Measurements from ENCODE around the gene CD59.
"Not testable (repeated sequence)": the region's sequence is repeated elsewhere in the genome, so short reads cannot be mapped to it uniquely, and the experiment has no call there.

CD59 gene

DNA sequence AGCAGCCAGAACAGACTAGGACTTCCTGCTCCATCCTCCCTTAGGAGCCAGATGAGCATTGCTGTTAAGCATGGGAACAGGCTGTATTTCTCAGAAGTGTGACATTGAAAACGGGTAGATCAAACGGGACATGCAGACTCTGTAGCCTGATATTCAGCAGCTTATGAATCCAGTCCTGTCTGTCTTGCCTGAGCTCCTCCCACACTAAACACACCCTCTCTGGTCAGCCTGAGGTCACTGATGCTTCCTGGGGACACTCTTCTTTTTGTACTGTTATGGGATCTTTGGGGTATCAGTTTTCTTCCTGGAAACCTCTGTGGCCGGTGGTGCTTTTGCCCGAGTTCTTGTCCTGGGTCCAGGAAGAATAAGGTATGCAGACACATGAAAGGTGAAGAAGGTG lies 71.4 kb downstream of the CD59 start:
- no peak for DNase-seq

DNA sequence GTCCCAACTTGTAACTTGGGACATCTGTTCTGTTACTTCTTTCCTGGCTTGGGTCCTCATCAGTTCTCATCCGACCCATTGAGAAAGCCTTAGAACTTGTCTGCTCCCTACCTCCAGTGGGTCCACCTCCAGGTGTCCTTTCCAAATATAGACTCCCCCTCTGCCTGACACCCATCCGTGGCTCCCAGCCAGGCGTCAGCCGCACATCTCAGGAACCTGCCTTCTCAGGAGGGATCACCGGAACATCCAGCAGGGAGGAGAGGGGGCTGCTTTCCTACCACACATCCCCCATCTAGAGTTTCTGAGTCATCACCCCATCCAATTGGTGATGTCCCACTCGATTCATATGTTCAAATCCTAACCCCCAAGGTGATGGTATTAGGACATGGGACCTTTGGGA lies 72.1 kb downstream of the CD59 start:
- DNase-seq, result no peak

DNA sequence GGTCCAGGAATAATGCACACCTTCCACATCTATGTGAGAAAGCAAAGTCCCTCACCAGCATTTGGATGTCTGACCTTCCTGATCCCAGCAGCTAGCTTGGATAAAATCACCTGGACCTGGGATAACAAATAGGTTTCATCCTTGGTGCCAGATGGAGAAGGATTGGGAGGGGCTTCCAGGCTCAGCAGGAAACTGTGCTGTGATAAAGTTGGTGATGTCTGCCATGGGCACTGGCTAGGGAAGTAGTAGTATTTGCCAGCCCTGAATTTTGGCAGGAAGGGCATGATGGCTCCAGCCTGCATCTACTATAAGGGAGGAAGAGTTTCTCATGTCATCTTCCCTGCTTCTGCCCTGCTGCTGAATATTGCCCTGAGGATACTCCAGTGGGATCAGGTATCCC lies 73.1 kb downstream of the CD59 start:
- no peak for DNase-seq

DNA sequence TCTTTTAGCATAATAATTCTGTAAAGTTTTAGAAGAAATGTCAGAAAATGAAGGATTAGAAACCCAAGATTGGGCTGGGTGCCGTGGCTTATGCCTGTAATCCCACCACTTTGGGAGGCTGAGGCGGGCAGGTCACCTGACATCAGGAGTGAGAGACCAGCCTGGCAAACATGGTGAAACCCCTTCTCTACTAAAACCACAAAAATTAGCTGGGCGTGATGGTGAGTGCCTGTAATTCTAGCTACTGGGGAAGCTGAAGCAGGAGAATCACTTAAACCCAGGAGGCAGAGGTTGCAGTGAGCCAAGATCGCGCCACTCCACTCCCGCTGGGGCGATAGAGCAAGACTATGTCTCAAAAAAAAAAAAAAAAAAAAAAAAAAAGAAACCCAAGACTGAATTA lies 74.7 kb downstream of the CD59 start:
- DNase-seq, result not testable (repeated sequence)

- DNase-seq, result no peak
These were observed 75.3 kb downstream of the CD59 start for GRCh38 chr11:33660962-33661361.

GRCh38 chr11:33659370-33660139 lies 76.7 kb downstream of the CD59 start:
- no peak for DNase-seq

DNA sequence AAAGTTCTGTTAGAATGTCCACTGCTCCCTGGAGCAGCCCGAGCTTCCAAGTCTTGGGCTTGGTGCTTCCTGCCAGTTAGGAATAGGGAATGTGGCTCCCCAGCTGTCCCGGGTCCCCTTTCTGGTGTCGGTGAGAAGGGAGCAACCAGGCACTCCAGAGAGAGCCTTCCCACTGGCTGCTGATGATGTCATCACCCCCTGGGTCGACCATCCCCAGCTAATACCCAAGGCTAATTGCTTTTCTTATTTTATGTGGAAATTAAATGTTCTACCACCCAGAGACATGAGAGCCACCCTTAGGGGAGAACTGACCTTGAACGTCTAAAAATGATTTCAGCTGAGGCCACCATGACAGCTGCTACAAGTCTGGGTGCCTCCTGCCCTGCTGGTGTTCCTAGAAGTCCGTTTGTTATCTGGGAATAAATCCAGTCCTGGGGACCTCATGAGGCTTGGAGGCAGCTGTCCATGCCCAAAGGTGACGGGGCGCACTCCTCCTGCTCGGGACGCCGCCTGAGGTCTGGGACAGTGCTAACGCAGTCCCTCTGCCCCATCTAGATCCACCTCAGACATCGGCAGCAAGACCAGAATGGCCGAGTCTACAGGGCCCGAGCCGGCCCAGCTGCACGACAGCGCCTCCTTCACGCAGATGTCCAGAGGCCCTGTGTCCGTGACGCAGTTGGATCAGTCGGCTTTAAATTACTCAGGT lies 77.9 kb downstream of the CD59 start:
- DNase-seq, result no peak

DNA sequence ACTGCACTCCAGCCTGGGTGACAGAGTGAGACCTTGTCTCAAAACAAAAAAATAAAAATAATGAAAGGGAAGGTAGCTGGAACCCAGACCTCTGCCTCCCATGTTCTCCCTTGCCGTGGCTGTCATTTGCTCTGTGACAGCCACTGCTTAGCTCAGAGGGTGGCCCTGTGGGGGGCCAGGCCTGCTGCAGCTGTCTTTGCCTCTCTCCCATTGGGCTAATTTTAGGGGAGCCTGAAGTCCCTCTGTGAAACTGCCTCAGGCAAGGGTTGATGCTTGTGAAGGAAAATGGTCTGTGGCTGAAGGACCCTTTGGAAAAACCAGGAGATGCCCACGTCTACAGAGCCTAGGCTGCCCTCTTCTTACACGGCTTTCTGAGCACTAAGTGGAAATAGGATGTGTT lies 78.5 kb downstream of the CD59 start:
- no peak for DNase-seq

DNA sequence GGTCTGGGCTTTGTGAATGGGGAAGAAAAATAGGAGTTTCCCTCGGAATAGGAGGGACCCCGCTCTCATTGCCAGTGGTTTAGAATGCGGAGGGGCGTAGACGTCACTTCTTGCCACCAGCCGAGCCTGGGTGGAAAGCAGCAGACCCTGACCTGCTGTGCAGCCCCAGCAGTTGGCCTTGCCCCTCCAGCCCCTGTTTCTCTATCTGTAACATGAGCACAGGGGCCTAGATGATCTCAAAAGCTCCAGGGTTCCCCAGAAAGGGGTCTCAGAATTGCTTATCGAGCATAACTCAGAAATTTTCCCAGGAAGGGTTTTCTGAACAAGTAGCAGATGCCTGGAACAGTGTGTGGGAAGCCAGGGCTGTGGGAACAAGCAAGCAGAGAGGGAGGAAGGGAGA lies 79.5 kb downstream of the CD59 start:
- DNase-seq, result no peak

DNA sequence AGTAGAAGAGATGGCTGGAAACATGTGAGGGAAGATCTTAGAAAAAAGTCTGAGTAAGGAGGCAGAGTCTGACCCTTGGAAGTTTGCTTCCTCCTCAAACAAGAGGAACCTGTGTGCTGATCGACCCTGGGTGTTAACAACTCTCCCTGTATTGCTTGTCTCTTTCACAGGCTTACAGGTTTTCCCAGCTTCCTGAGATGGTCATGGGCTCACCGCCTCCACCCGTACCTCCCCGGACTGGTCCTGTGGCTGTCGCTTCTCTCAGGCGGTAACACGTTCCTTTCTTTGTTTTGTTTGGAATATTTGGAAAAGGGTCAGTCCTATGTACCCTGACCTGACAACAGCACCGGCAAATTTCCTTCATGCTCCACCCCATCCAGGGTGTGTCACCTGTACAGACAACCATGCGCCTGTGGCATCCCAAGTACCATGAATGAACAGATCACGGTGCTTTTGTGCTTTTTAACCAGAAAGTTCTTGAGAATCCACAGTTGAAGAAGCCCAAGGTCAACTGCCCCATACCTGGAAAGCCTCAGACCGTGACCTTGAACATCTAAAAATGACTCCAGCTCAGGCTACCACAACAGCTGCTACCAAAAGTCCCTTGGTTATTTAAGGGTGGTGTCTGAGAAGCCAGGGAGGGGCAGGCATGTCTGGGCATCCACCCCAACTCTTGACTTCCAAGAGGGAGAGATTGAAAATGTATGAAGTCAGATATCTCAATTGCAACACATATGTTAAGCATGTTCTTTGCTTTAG lies 80.2 kb downstream of the CD59 start:
- no peak for DNase-seq

DNA sequence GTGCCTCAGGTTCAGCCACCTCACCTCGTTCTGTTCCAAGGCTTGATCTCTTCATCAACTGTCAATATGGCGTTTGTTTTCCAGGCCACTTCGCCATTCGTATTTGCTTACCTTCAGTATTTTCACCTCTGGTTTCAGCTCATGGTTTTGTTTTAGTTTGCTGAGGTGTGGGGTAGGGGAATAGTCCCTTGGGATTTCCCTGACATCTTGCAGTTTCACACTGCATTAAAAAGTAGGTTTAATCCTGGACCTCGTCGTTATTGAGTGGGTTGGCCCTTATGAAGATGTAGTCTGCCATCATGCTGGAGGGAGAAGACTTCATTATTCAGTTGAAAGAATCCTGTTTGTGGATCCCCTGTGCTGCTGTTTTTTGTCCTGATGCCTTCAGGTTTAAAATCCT lies 81.6 kb downstream of the CD59 start:
- DNase-seq, result no peak
